Spinal cord (tissue), 10 donors: Measurements from ENCODE around the gene SFTPB. TPM values are rescaled to one million over a fixed set of nuclear protein-coding genes. Genes with fewer than 3 reads are reported as not detected.

Experiments used
- DNase-seq, 6 donors: peaks; one replicate each; pipeline versions ENCODE4 v3.0.0 to v3.0.0-alpha.2; 2013 to 2015; ENCODE audit warnings: low spot score in 6 of 6, low read depth in 4 of 6
- H3K27ac ChIP-seq: one replicate; pipeline ENCODE4 v1.5.1; 2013; ENCODE audit warnings: low read depth, low read length, control low read depth
- H3K27me3 ChIP-seq: one replicate; pipeline ENCODE4 v1.6.1; 2013; ENCODE audit warnings: low read length; ENCODE audit not compliant: control insufficient read depth, insufficient read depth
- H3K36me3 ChIP-seq: one replicate; pipeline ENCODE4 v1.6.1; 2013; ENCODE audit warnings: low read length; ENCODE audit not compliant: control insufficient read depth, insufficient read depth
- H3K4me1 ChIP-seq: one replicate; pipeline ENCODE4 v1.6.1; 2013; ENCODE audit warnings: low read length; ENCODE audit not compliant: control insufficient read depth, insufficient read depth
- H3K4me3 ChIP-seq: one replicate; pipeline ENCODE4 v1.5.1; 2013; ENCODE audit warnings: low read depth, low read length, control low read depth
- H3K9me3 ChIP-seq: one replicate; pipeline ENCODE4 v1.6.1; 2013; ENCODE audit warnings: low read length; ENCODE audit not compliant: control insufficient read depth, insufficient read depth
- WGBS: methylation state at CpG from one replicate; pipeline ENCODE4 v1.1.5; 2013; ENCODE audit warnings: missing lambda C conversion rate; ENCODE audit not compliant: insufficient coverage; 5-methylcytosine and 5-hydroxymethylcytosine counted together
- polyA plus RNA-seq, 2 donors: library from polyadenylated mRNA; unstranded; fragments of 120-200 nt; gene quantifications; one replicate each; pipeline ENCODE4 v1.2.1, GENCODE V29; 2013; ENCODE audit not compliant: insufficient read length in 2 of 2
- total RNA-seq, 2 donors: library from RNA; depleted of rRNA in 1 of 2; stranded (reverse); fragments of 120-200 nt in 1 of 2; fragments of >200 nt in 1 of 2; gene quantifications; one replicate each; pipeline versions ENCODE4 v1.2.3 to v1.2.4, GENCODE V29; 2013 to 2014
- donor health status: healthy.

The SFTPB gene
- total and polyA plus RNA-seq, 4 donors = 0.12 TPM; not detected in 3

DNA sequence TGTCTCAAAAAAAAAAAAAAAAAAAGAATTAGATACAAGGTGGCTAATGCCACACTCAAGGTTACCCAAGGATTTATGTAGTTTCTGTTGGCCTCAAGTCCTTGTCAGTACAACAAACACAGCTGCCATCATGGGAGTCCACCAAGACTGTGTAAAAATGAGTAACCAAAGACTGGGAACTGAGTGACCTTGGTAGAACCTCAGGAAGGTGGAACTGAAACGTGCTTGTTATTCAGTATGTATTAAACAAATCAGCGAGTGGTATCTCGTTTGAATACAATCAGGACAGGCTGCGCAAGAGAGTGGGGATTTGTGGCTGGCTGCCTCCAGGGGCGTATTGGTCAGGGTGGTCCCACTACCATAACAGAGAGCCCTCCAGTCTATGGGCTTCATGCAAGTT lies 1.6 kb upstream of the SFTPB start:
- Histone ChIP-seq H3K4me1 (no peaks in the 10 kb centered on the region), H3K4me3 (no peak overlapping the region), H3K27me3 (no peaks in the 10 kb centered on the region), H3K9me3 (no peaks in the 10 kb centered on the region), H3K27ac (no peak overlapping the region), H3K36me3 (no peaks in the 10 kb centered on the region)
- no peak for DNase-seq
- 84% methylated on average over 5 of the region's 5 CpGs for WGBS

DNA sequence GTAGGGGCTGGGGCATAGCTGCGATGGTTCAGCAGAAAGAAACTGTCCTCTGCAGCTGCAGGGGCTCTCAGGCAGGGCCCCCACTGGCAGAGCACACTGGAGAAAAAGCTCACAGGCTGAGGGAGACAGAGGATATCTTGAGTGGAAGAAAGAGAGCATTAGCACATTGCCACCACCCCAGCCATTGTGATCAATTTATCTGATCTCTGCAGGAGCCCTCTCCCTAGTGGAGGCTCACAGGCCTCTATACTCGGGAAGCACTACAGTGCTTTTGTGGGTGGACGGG lies 801 bp upstream of the SFTPB start:
- 92% methylated on average over 2 of the region's 3 CpGs for WGBS
- no peaks in the 10 kb centered on the region for H3K4me1 ChIP-seq
- no peaks in the 10 kb centered on the region for H3K27me3 ChIP-seq
- no peak overlapping the region for H3K27ac ChIP-seq
- no peak overlapping the region for H3K4me3 ChIP-seq
- H3K36me3 ChIP-seq = no peaks in the 10 kb centered on the region
- no peak for DNase-seq
- no peaks in the 10 kb centered on the region for H3K9me3 ChIP-seq

DNA sequence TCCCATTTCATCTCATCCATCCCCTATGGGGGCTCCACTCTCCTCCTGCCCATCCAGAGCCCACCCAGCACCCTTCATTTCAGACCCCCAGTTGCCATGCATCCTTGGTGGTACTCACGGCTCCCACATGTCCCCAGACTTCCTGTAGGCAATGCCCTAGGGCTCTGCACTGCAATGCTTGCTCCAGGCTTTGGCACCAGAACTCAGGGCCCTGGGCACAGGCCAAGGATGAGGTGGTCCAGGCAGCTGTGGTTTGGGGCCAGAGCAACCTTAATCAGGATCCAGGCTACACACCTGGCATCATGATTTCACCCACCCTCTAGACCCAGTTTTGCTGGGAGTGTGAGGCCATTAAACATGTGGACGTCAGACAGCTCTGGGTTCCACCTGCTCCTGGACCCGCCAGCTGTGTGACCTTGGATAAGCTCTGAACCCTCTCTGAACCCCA lies 414 bp downstream of the SFTPB start:
- Histone ChIP-seq H3K4me3 (no peak overlapping the region), H3K27ac (no peak overlapping the region), H3K9me3 (no peaks in the 10 kb centered on the region), H3K27me3 (no peaks in the 10 kb centered on the region), H3K4me1 (no peaks in the 10 kb centered on the region), H3K36me3 (peaks cover 4% of the 10 kb centered on the region)
- no peak for DNase-seq
- WGBS = 87% methylated on average over 3 of the region's 3 CpGs

DNA sequence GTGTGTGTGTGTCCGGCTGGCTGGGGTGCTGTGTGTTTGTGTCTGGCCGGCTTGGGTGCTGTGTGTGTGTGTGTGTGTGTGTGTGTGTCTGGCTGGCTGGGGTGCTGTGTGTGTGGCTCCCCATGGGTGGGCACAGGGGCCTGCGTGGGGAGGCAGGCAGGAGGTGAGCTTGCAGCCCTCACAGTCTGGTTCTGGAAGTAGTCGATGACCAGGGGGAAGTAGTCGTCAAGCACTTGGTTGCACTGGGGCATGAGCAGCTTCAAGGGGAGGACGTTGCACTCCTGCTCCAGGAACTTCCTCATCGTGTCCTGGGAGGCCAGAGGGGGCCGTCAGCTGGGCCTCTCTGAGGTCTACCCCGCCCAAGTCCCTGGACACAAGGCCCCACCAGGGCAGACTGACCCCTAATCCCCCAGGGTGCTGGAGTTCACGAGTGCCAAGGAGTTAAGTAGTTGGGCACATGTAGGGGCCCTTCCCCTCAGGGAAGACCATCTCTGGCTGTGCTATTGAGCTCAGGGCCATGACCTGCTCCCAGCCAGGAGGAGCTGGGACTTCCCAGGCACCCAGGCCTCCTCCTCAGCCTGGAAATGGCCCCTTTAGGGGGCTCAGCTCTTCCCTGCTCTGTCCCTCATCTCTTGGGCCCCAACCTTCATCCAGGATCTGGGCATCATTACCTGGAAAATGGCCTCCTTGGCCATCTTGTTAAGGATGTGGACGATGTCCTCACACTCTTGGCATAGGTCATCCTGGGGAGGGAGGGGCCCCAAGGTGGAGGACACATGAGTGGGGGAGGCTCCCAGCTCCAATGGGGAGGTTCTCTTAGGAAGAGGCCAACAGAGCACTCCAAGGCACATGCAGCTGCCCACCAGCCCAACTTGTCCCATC lies 1.3 kb downstream of the SFTPB start:
- DNase-seq = no peak
- Histone ChIP-seq H3K36me3 (peaks cover 5% of the 10 kb centered on the region), H3K4me3 (no peak overlapping the region), H3K27me3 (no peaks in the 10 kb centered on the region), H3K27ac (no peak overlapping the region), H3K4me1 (no peaks in the 10 kb centered on the region), H3K9me3 (no peaks in the 10 kb centered on the region)
- WGBS = 79% methylated on average over 10 of the region's 11 CpGs

DNA sequence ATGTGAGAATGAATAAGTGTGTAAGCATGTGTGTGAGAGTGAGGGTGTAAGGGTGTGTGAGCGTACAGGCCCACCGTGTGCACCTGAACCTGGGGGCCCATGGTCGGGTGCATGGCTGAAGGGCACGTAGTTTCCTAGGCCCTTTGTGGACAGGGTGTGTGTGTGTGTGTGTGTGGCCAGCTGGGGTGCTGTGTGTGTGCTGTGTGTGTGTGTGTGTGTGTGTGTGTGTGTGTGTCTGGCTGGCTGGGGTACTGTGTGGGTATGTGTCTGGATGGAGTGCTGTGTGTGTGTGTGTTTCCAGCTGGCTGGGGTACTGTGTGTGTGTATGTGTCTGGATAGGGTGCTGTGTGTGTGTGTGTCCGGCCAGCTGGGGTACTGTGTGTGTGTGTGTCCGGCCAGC lies 2.0 kb downstream of the SFTPB start:
- WGBS = 97% methylated on average over 5 of the region's 6 CpGs
- no peak for DNase-seq

DNA sequence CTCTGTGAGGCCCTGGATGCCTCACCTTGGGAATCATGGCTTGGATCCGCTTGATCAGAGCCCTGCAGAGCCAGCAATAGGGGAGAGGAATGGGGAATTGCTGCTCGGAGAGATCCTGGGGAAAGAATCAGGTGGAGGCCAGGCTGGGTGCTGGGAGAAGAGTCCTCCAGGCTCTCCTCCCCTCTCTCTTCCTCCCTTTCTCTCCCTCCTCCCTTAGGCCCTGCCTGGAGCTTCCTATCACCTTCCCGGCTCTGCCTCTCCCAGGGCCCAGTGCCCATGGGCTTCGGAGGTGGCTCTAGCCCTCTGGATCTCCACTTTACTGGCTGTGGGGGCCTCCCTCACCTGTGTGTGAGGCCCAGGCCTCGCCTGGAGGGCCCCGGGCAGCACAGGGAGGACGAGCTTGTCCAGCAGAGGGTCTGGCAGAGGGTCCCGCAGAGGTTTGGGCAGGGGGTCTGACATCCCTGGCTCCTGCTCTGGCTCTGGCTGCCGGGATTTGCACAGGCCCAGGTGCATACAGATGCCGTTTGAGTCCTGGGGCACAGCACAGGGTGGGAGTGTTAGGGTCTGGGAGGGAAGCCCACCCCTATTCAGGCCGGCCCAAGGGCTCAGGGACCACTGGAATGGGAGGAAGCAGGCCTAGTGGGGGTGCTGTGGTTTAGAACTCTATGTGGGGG lies 2.6 kb downstream of the SFTPB start:
- DNase-seq = no peak
- Histone ChIP-seq H3K4me3 (no peak overlapping the region), H3K36me3 (peaks cover 10% of the 10 kb centered on the region), H3K27me3 (no peaks in the 10 kb centered on the region), H3K27ac (no peak overlapping the region), H3K4me1 (peaks cover 4% of the 10 kb centered on the region), H3K9me3 (no peaks in the 10 kb centered on the region)
- 78% methylated on average over 10 of the region's 11 CpGs for WGBS

More for the DNA sequence above, 2.0 kb downstream of the SFTPB start:
- H3K9me3 ChIP-seq = no peaks in the 10 kb centered on the region
- H3K27me3 ChIP-seq = no peaks in the 10 kb centered on the region
- H3K36me3 ChIP-seq = peaks cover 10% of the 10 kb centered on the region
- peaks cover 4% of the 10 kb centered on the region for H3K4me1 ChIP-seq
- H3K4me3 ChIP-seq = no peak overlapping the region
- no peak overlapping the region for H3K27ac ChIP-seq

DNA sequence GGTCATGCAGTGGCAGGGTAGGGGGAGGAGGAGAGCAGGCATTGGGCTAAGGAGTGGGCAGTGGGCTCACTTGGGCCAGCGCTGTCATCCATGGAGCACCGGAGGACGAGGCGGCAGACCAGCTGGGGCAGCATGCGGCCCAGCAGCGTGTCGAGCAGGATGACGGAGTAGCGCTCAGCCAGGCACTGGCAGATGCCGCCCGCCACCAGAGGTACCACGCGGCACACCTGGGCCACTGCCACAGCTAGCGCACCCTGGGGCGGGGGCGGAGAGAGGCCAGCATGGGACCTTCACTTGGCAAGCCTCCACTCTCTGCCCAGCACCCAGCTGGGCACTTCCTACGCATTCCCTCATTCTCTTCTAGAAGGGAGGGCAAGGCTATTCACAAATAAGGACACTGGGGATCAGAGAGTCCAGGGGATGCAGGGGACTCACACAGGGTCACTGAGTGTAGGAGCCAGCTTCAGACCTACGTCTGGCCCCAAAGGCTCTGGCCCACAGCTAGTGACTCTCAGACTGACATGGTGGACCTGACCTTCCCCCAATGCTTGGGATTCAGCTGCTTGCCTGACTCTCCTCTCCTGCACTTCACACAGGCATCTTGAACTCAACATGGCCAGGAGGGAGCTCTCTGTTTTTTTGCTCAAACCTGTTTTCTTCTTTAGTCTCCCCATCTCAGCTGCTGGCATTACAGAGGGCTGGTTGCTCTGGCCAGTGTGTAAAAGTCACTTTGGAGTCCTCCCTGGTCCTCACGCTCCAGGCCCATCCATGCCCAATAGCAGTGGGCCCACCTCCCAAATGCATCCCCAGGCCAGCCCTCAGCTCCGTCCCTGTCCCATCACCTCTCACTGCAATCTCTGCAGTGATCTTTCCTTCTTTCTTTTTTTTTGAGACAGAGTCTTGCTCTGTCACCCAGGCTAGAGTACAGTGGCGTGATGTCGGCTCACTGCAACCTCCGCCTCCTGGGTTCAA lies 4.1 kb downstream of the SFTPB start:
- H3K4me3 ChIP-seq = no peak overlapping the region
- peaks cover 17% of the 10 kb centered on the region for H3K36me3 ChIP-seq
- peaks cover 4% of the 10 kb centered on the region for H3K4me1 ChIP-seq
- no peaks in the 10 kb centered on the region for H3K9me3 ChIP-seq
- no peaks in the 10 kb centered on the region for H3K27me3 ChIP-seq
- WGBS = 90% methylated on average over 23 of the region's 23 CpGs
- DNase-seq = no peak
- no peak overlapping the region for H3K27ac ChIP-seq

DNA sequence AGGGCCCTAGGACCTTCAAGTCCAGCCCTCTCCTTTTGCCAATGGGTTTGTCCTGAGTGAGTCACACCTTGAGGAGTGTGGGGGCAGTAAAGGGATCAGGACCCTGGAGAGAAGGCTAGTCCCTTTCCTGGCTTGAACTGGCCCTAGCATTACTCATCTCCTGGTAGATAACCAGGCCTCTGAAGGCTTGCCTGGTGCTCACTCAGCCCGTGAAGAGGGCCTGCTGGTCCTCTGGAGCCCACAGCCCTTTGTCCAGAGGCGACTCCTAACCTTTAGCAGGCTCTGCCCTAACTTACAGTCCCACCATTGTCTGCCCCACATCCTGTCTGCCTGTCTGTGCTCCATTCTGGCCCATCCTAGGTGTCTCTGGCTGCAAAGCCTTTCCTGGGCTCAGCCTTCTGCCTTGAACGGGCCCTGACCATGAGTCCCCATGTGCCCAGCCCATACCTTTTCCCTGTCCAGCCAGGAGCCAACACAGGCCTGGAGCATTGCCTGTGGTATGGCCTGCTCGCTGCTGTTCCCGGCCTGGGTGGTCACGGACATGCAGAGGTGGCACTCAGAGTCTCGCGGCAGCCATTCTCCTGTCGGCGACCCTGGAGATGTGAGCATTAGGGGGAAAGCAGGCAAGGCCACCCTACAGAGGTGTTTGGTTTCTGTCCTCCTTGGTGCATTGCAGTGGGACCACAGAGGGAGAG lies 5.0 kb downstream of the SFTPB start:
- H3K9me3 ChIP-seq = no peaks in the 10 kb centered on the region
- no peak for DNase-seq
- no peaks in the 10 kb centered on the region for H3K27me3 ChIP-seq
- no peak overlapping the region for H3K4me3 ChIP-seq
- WGBS = 90% methylated on average over 10 of the region's 10 CpGs
- H3K36me3 ChIP-seq = peaks cover 17% of the 10 kb centered on the region
- no peak overlapping the region for H3K27ac ChIP-seq
- peaks cover 4% of the 10 kb centered on the region for H3K4me1 ChIP-seq
